Cortex of kidney (tissue), 1 donor: ENCODE data around the gene TTC7B.

Source experiments
- DNase-seq: peaks from one replicate; lab custom pipeline; 2025; lab: John Stamatoyannopoulos, UW

Gene TTC7B

GRCh38 chr14:90558041-90558982 is 257.9 kb downstream of the TTC7B start:
- DNase-seq, result no peak

- DNase-seq, result no peak
Observed at GRCh38 chr14:90557516-90557915, 258.7 kb downstream of the TTC7B start.

- no peak for DNase-seq
Observed at GRCh38 chr14:90556666-90557450, 259.4 kb downstream of the TTC7B start.

GRCh38 chr14:90556012-90556477 is 260.2 kb downstream of the TTC7B start:
- DNase-seq, result no peak

GRCh38 chr14:90555126-90556011 is 260.9 kb downstream of the TTC7B start:
- no peak for DNase-seq

GRCh38 chr14:90554341-90554740 is 261.9 kb downstream of the TTC7B start:
- no peak for DNase-seq

- no peak for DNase-seq
Observed at GRCh38 chr14:90553921-90554336, 262.3 kb downstream of the TTC7B start.

- DNase-seq, result no peak
Observed at GRCh38 chr14:90553298-90553920, 262.8 kb downstream of the TTC7B start.

- no peak for DNase-seq
Observed at GRCh38 chr14:90552465-90553297, 263.5 kb downstream of the TTC7B start.

- no peak for DNase-seq
Observed at GRCh38 chr14:90551733-90552464, 264.3 kb downstream of the TTC7B start.

GRCh38 chr14:90551070-90551704 is 265.0 kb downstream of the TTC7B start:
- DNase-seq, result no peak

- no peak for DNase-seq
Observed at GRCh38 chr14:90549794-90550641, 266.2 kb downstream of the TTC7B start.

- no peak for DNase-seq
Observed at GRCh38 chr14:90548455-90548854, 267.8 kb downstream of the TTC7B start.

GRCh38 chr14:90547968-90548367 is 268.3 kb downstream of the TTC7B start:
- no peak for DNase-seq

- no peak for DNase-seq
Observed at GRCh38 chr14:90547250-90547649, 269.0 kb downstream of the TTC7B start.

GRCh38 chr14:90546767-90547166 is 269.5 kb downstream of the TTC7B start:
- DNase-seq, result no peak

- DNase-seq, result no peak
Observed at GRCh38 chr14:90545966-90546751, 270.1 kb downstream of the TTC7B start.
